A549 (cell line): ENCODE results near the gene BUD31. TPM values are rescaled to one million over a fixed set of nuclear protein-coding genes. Genes with fewer than 3 reads are reported as not detected.

ENCODE experiments used
- ATAC-seq, 2 experiments: fragments of 200-7000 bp in 1 of 2; fragments of >200 bp in 1 of 2; cut with Nextera tagmentation in 1 of 2; cut with Tn5 transposase in 1 of 2; 3 replicates each; pipeline versions ENCODE4 v1.8.0 to v1.9.1; 2018 to 2020; ENCODE audit warnings: mild to moderate bottlenecking in 1 of 2, moderate library complexity in 1 of 2
- CTCF ChIA-PET: fragments of 300-600 bp; sonication (Branson Sonifier 250); formaldehyde crosslinking; extraction: SDS; loops from one replicate; lab custom pipeline; 2021; ENCODE audit warnings: antibody characterized with exemption, inconsistent platforms; lab: Yijun Ruan, JAX
- POLR2A ChIA-PET: fragments of 350-600 bp; formaldehyde crosslinking; extraction: SDS; loops from one replicate; lab custom pipeline; 2021; ENCODE audit warnings: antibody characterized with exemption, inconsistent platforms; lab: Yijun Ruan, JAX
- DNase-seq, 2 experiments: peaks; one replicate each; pipeline versions ENCODE4 v3.0.0 to v3.0.0-alpha.2; 2011 to 2016; ENCODE audit warnings: low read depth in 1 of 2, low spot score in 1 of 2
- FAIRE-seq: peaks from 2 replicates; lab custom pipeline; 2011; peaks lifted over from hg19 to GRCh38; lab: Jason Lieb, UNC
- H3K27ac ChIP-seq, 2 experiments: fragments of >200 bp; sonication (Bioruptor Twin); formaldehyde crosslinking; 3 replicates each; pipeline ENCODE4 v1.5.1; 2016 to 2017
- H3K4me1 ChIP-seq: fragments of >200 bp; sonication (Bioruptor Twin); formaldehyde crosslinking; 3 replicates; pipeline ENCODE4 v1.6.1; 2016
- H3K4me2 ChIP-seq: fragments of >200 bp; sonication (Bioruptor Twin); formaldehyde crosslinking; 3 replicates; pipeline ENCODE4 v1.6.1; 2016
- H3K4me3 ChIP-seq: fragments of >200 bp; sonication (Bioruptor Twin); formaldehyde crosslinking; 3 replicates; pipeline ENCODE4 v1.5.1; 2016
- H3K9me3 ChIP-seq: fragments of >200 bp; sonication (Bioruptor Twin); formaldehyde crosslinking; 3 replicates; pipeline ENCODE4 v1.6.1; 2016
- BCL3 ChIP-seq: fragments of >200 bp; sonication (Bioruptor Twin); formaldehyde crosslinking; IDR thresholded peaks from 3 replicates; pipeline ENCODE4 v1.6.1; 2016
- CBX8 ChIP-seq: fragments of 200-600 bp; sonication (generic); IDR thresholded peaks from 2 replicates; pipeline ENCODE4 v1.6.1; 2016
- EHF ChIP-seq: fragments of 250-450 bp; sonication (Bioruptor Pico); IDR thresholded peaks from 2 replicates; pipeline ENCODE4 v1.5.0; 2020; ENCODE audit warnings: mild to moderate bottlenecking
- EP300 ChIP-seq, 2 experiments: fragments of >200 bp; sonication (Bioruptor Twin); formaldehyde crosslinking; IDR thresholded peaks; 2 replicates in 1 of 2; 3 replicates in 1 of 2; pipeline ENCODE4 v1.6.1; 2016 to 2017
- FOSL2 ChIP-seq, 2 experiments: fragments of 450-650 bp in 1 of 2; fragments of >200 bp in 1 of 2; sonication (Bioruptor Twin) in 1 of 2; formaldehyde crosslinking; IDR thresholded peaks; 2 replicates each; pipeline versions ENCODE4 v1.5.0 to v1.6.1; 2016 to 2020; ENCODE audit warnings: mild to moderate bottlenecking in 1 of 2, moderate library complexity in 1 of 2
- FOXS1 ChIP-seq: fragments of 250-450 bp; sonication (Bioruptor Pico); IDR thresholded peaks from 2 replicates; pipeline ENCODE4 v1.5.0; 2020; ENCODE audit warnings: mild to moderate bottlenecking, moderate library complexity
- HES2 ChIP-seq: fragments of >200 bp; sonication (Bioruptor Twin); formaldehyde crosslinking; IDR thresholded peaks from 2 replicates; pipeline ENCODE4 v1.6.1; 2016
- JUN ChIP-seq, 2 experiments: fragments of >200 bp; sonication (Bioruptor Twin); formaldehyde crosslinking; IDR thresholded peaks; 2 replicates in 1 of 2; 3 replicates in 1 of 2; pipeline ENCODE4 v1.6.1; 2016 to 2017
- NR3C1 ChIP-seq: fragments of >200 bp; sonication (Bioruptor Twin); formaldehyde crosslinking; IDR thresholded peaks from 3 replicates; pipeline ENCODE4 v1.6.1; 2017
- POLR2A ChIP-seq: IDR thresholded peaks from 2 replicates; pipeline ENCODE4 v1.6.1; 2012; ENCODE audit warnings: mild to moderate bottlenecking, low read length
- RARB ChIP-seq: fragments of 250-450 bp; sonication (Bioruptor Pico); IDR thresholded peaks from 2 replicates; pipeline ENCODE4 v1.8.0; 2021; ENCODE audit warnings: mild to moderate bottlenecking, moderate library complexity
- REST ChIP-seq: fragments of 200-600 bp; sonication (generic); IDR thresholded peaks from 2 replicates; pipeline ENCODE4 v1.6.1; 2016; ENCODE audit warnings: antibody characterized with exemption, mild to moderate bottlenecking, moderate library complexity
- TP53 ChIP-seq: fragments of 250-450 bp; sonication (Bioruptor Pico); IDR thresholded peaks from 2 replicates; pipeline ENCODE4 v1.5.0; 2021; ENCODE audit warnings: mild to moderate bottlenecking, moderate library complexity
- USF2 ChIP-seq: fragments of 450-650 bp; IDR thresholded peaks from 2 replicates; pipeline ENCODE4 v1.6.1; 2014; ENCODE audit warnings: antibody characterized with exemption
- ZFP36 ChIP-seq: fragments of 450-650 bp; IDR thresholded peaks from 2 replicates; pipeline ENCODE4 v1.6.1; 2014; ENCODE audit warnings: borderline replicate concordance; ENCODE audit not compliant: partially characterized antibody
- ZNF302 ChIP-seq: fragments of 250-450 bp; sonication (Bioruptor Pico); IDR thresholded peaks from 2 replicates; pipeline ENCODE4 v1.9.0; 2021; ENCODE audit warnings: inconsistent platforms, mild to moderate bottlenecking, moderate library complexity
- WGBS: methylation state at CpG from one replicate; pipeline ENCODE4 v1.1.6; 2017; ENCODE audit errors: missing lambda C conversion rate; 5-methylcytosine and 5-hydroxymethylcytosine counted together
- polyA plus RNA-seq, 4 experiments: library from polyadenylated mRNA; depleted of rRNA in 3 of 4; stranded (reverse); fragments of >200 nt; fragmentation: RNase III in 1 of 4; extraction: RNeasy Plus Mini Kit Qiagen cat#74134 plus additional on column Dnase treatment in 1 of 4; gene quantifications; 2 replicates in 3 of 4; 3 replicates in 1 of 4; pipeline ENCODE4 v1.2.3, GENCODE V29; 2011 to 2017

Gene BUD31
- polyA plus RNA-seq, 2 of the 4 experiments (the other 2 are of a cell fraction) = 96.5 to 105 TPM

GRCh38 chr7:99390941-99391602 lies 17.7 kb upstream of the BUD31 start:
- no peaks in the 10 kb centered on the region for H3K4me1 ChIP-seq
- H3K27ac ChIP-seq = no peak overlapping the region
- ChIA-PET CTCF (interaction anchor here (1.2 kb wide), 1 partner anchor 25 kb away, joined by 3 read pairs; no protein-coding TSS in a partner anchor), POLR2A (no interaction called here)
- H3K4me3 ChIP-seq = no peak overlapping the region
- no peak for ATAC-seq
- 93% methylated on average over 23 of the region's 23 CpGs for WGBS
- no peaks in the 10 kb centered on the region for H3K9me3 ChIP-seq
- FAIRE-seq = no peak
- H3K4me2 ChIP-seq = no peak overlapping the region
- DNase-seq = no peak
- TF ChIP-seq EP300 (IDR thresholded peaks at IDR 0.05) (no peak), JUN (IDR thresholded peaks at IDR 0.05) (peak in 1 of 2 experiments; percentile 16; a peak in 1 of 5 replicates)

GRCh38 chr7:99392046-99392445 lies 16.7 kb upstream of the BUD31 start:
- no peak for FAIRE-seq
- CTCF ChIA-PET = interaction anchor here (0.8 to 1.2 kb wide), 3 partner anchors 14 to 352 kb away, joined by 3 to 4 read pairs (median 3); partner anchors contain the start of gene PDAP1
- WGBS = 97% methylated on average over 8 of the region's 8 CpGs
- H3K4me1 ChIP-seq = no peaks in the 10 kb centered on the region
- H3K4me2 ChIP-seq = no peak overlapping the region
- H3K9me3 ChIP-seq = no peaks in the 10 kb centered on the region
- POLR2A ChIA-PET = interaction anchor here (0.8 kb wide), 1 partner anchor 17 kb away, joined by 3 read pairs; the partner anchor contains the start of gene BUD31
- H3K27ac ChIP-seq = no peak overlapping the region
- H3K4me3 ChIP-seq = no peak overlapping the region
- DNase-seq = no peak
- no peak for TF ChIP-seq TP53
- TF ChIP-seq REST = no peak
- TF ChIP-seq POLR2A = no peak
- TF ChIP-seq HES2 = no peak
- TF ChIP-seq, all 56 proteins: peak for 0
- no peak for ATAC-seq

- H3K27ac ChIP-seq = no peak overlapping the region
- POLR2A ChIA-PET = interaction anchor here (0.8 to 2.6 kb wide), 2 partner anchors 15 to 16 kb away, joined by 3 to 8 read pairs; partner anchors contain the start of genes BUD31 and PDAP1
- FAIRE-seq = no peak
- H3K4me2 ChIP-seq = no peak overlapping the region
- no peak for ATAC-seq
- CTCF ChIA-PET = interaction anchor here (0.8 to 1.2 kb wide), 3 partner anchors 13 to 352 kb away, joined by 3 to 4 read pairs (median 3); partner anchors contain the start of gene PDAP1
- TF ChIP-seq FOXS1 (no peak), EHF (CRISPR knock-in tag) (no peak), ZFP36 (no peak), TP53 (no peak)
- WGBS = 95% methylated on average over 64 of the region's 68 CpGs
- DNase-seq = no peak
- H3K9me3 ChIP-seq = no peaks in the 10 kb centered on the region
- H3K4me1 ChIP-seq = no peaks in the 10 kb centered on the region
- H3K4me3 ChIP-seq = no peak overlapping the region
Observed at GRCh38 chr7:99392659-99393354, 16.0 kb upstream of the BUD31 start.

GRCh38 chr7:99393355-99394187 lies 15.2 kb upstream of the BUD31 start:
- Histone ChIP-seq H3K4me3 (no peak overlapping the region), H3K4me2 (no peak overlapping the region), H3K27ac (no peak overlapping the region), H3K4me1 (no peaks in the 10 kb centered on the region), H3K9me3 (no peaks in the 10 kb centered on the region)
- ChIA-PET CTCF (interaction anchor here (1.0 to 1.6 kb wide), 3 partner anchors 8 to 353 kb away, joined by 3 to 4 read pairs (median 3); no protein-coding TSS in a partner anchor), POLR2A (interaction anchor here (2.6 kb wide), 1 partner anchor 15 kb away, joined by 8 read pairs; the partner anchor contains the start of genes BUD31 and PDAP1)
- FAIRE-seq (no peak), ATAC-seq (no peak; a peak in 1 of 6 replicates), DNase-seq (no peak)
- WGBS = 90% methylated on average over 30 of the region's 30 CpGs
- no peak for TF ChIP-seq ZNF302 (CRISPR knock-in tag)
- no peak for TF ChIP-seq RARB (CRISPR knock-in tag)
- TF ChIP-seq USF2 = no peak
- TF ChIP-seq HES2 = no peak
- TF ChIP-seq BCL3 = no peak
- TF ChIP-seq CBX8 = no peak
- TF ChIP-seq FOSL2 (IDR thresholded peaks at IDR 0.05) = no peak
- TF ChIP-seq FOSL2 (CRISPR knock-in tag; IDR thresholded peaks at IDR 0.05) = no peak
- TF ChIP-seq NR3C1 = no peak
- no peak for TF ChIP-seq TP53
